Measurements from ENCODE around the gene SEMA4F. TPM values are rescaled to one million over a fixed set of nuclear protein-coding genes. Genes with fewer than 3 reads are reported as not detected.

SEMA4F gene
- total RNA-seq, 1 donor from 2014 or later: 3.2 TPM

GRCh38 chr2:74639550-74639949, 14.5 kb upstream of the SEMA4F start:
- Histone ChIP-seq H3K27me3 (ENCODE audit: control insufficient read depth, insufficient read depth, low read length) (no peaks in the 10 kb centered on the region), H3K36me3 (ENCODE audit: control insufficient read depth, insufficient read depth, low read length) (no peaks in the 10 kb centered on the region)

GRCh38 chr2:74645344-74645743, 8.7 kb upstream of the SEMA4F start:
- TF ChIP-seq CTCF (IDR thresholded peaks at IDR 0.05; ENCODE audit: insufficient read depth, low read length, severe bottlenecking): no peak
- Histone ChIP-seq H3K36me3 (ENCODE audit: control insufficient read depth, insufficient read depth, low read length) (no peaks in the 10 kb centered on the region), H3K27me3 (ENCODE audit: control insufficient read depth, insufficient read depth, low read length) (no peaks in the 10 kb centered on the region), H3K4me3 (ENCODE audit: low read depth, low read length) (no peak overlapping the region)
- DNase-seq (ENCODE audit: low read depth): no peak
- FAIRE-seq: no peak

More at GRCh38 chr2:74639550-74639949, 14.5 kb upstream of the SEMA4F start:
- no peak for TF ChIP-seq CTCF (IDR thresholded peaks at IDR 0.05; ENCODE audit: insufficient read depth, low read length, severe bottlenecking)
- no peak overlapping the region for H3K4me3 ChIP-seq (ENCODE audit: low read depth, low read length)
- FAIRE-seq (no peak), DNase-seq (ENCODE audit: low read depth) (no peak)

GRCh38 chr2:74646201-74646600, 7.8 kb upstream of the SEMA4F start:
- FAIRE-seq: no peak
- Histone ChIP-seq H3K36me3 (ENCODE audit: control insufficient read depth, insufficient read depth, low read length) (no peaks in the 10 kb centered on the region), H3K27me3 (ENCODE audit: control insufficient read depth, insufficient read depth, low read length) (no peaks in the 10 kb centered on the region), H3K4me3 (ENCODE audit: low read depth, low read length) (no peak overlapping the region)
- TF ChIP-seq CTCF (IDR thresholded peaks at IDR 0.05; ENCODE audit: insufficient read depth, low read length, severe bottlenecking): no peak
- DNase-seq (ENCODE audit: low read depth): no peak

- no peak for TF ChIP-seq CTCF (IDR thresholded peaks at IDR 0.05; ENCODE audit: insufficient read depth, low read length, severe bottlenecking)
- H3K27me3 ChIP-seq (ENCODE audit: control insufficient read depth, insufficient read depth, low read length): no peaks in the 10 kb centered on the region
- FAIRE-seq (no peak), DNase-seq (ENCODE audit: low read depth) (no peak)
- no peak overlapping the region for H3K4me3 ChIP-seq (ENCODE audit: low read depth, low read length)
- H3K36me3 ChIP-seq (ENCODE audit: control insufficient read depth, insufficient read depth, low read length): no peaks in the 10 kb centered on the region
Observed at GRCh38 chr2:74646834-74647482, 7.1 kb upstream of the SEMA4F start.

GRCh38 chr2:74648009-74648443, 6.0 kb upstream of the SEMA4F start, which contains the start of gene M1AP:
M1AP (minus strand) TSS chr2:74648330; CDS start chr2:74640275, 8,055 bp downstream.
- no peak for FAIRE-seq

More at GRCh38 chr2:74648009-74648443, 6.0 kb upstream of the SEMA4F start, which contains the start of gene M1AP:
- TF ChIP-seq CTCF (IDR thresholded peaks at IDR 0.05; ENCODE audit: insufficient read depth, low read length, severe bottlenecking): peak; percentile 14
- no peak for DNase-seq (ENCODE audit: low read depth)
- H3K36me3 ChIP-seq (ENCODE audit: control insufficient read depth, insufficient read depth, low read length): no peaks in the 10 kb centered on the region
- no peaks in the 10 kb centered on the region for H3K27me3 ChIP-seq (ENCODE audit: control insufficient read depth, insufficient read depth, low read length)
- H3K4me3 ChIP-seq (ENCODE audit: low read depth, low read length): no peak within 1 kb of the TSS

Data from bronchial epithelial cell (primary cell).